ENCODE data around the gene OR1E2. TPM values are rescaled to one million over a fixed set of nuclear protein-coding genes. Genes with fewer than 3 reads are reported as not detected.

Gene OR1E2
- total and polyA plus RNA-seq, 2 of the 13 experiments (the other 11 are each of a cell fraction or from before 2014, with no cell fraction given): not detected

DNA sequence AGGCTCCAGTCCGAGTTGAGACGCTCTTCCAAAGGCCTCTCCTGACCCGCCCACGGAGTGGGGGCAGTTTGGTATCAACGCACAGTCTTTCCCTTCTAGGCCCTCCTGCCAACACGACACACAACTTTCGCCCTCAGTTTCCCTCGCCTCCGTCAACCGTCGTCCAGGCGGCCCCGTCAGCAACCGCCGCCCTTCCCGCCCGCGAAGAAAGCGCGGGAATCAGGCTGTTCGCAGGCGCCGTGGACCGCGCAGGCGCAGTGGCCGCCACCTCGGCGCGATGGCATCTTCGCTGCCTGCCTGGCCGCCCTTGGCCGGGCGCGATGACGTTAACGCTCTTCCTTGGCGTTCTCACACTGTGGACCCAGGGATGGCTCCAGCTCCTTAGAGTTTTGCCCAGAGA, 38.0 kb upstream of the OR1E2 start, which contains the start of gene SPATA22 (continued):
- TF ChIP-seq BRCA1 (CRISPR knock-in tag; IDR thresholded peaks at IDR 0.05): no peak
- TF ChIP-seq EEA1 (CRISPR knock-in tag; IDR thresholded peaks at IDR 0.05; ENCODE audit: borderline replicate concordance): no peak
- TF ChIP-seq MIXL1 (CRISPR knock-in tag; IDR thresholded peaks at IDR 0.05): no peak
- TF ChIP-seq POLR2G (IDR thresholded peaks at IDR 0.05; ENCODE audit: low read depth, low read length): no peak
- TF ChIP-seq ZNF446 (CRISPR knock-in tag; IDR thresholded peaks at IDR 0.05): no peak

DNA sequence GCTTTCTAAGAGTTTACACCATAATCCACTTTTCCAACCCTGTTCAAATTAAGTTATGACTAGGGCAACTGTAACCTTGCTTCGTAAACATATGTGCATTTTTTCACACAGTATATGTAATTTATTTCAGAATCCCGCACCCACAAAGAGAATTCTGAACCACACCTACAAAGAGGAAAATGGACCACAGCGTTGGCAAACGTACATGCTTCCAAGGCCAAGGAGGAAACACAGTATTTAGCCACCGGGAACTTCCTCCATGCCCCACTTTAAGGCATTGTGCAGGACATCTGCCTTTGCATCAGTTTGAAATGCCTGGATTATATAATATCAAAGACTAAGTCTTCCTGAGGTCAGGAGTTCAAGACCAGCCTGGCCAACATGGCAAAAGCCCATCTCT, 35.9 kb upstream of the OR1E2 start:
- Histone ChIP-seq H3K4me2 (ENCODE audit: low read depth, low read length) (no peak overlapping the region), H3K27ac (ENCODE audit: extremely low read length, insufficient read depth, low read length) (no peak overlapping the region), H3K36me3 (replicated peaks in 1 of 2; ENCODE audit: control insufficient read depth in 1 of 2, insufficient read depth in 2 of 2, low read length in 2 of 2) (no peaks in the 10 kb centered on the region), H3K9me3 (ENCODE audit: low read length) (no peaks in the 10 kb centered on the region), H4K20me1 (ENCODE audit: insufficient read depth, low read length) (no peaks in the 10 kb centered on the region), H3K79me2 (ENCODE audit: insufficient read depth, low read length) (no peaks in the 10 kb centered on the region), H3K9ac (ENCODE audit: insufficient read depth, low read depth, low read length) (no peak overlapping the region), H3K27me3 (ENCODE audit: control insufficient read depth in 1 of 2, insufficient read depth in 2 of 2, low read length in 2 of 2) (no peaks in the 10 kb centered on the region), H3K4me3 (replicated peaks in 1 of 3; ENCODE audit: insufficient read depth in 1 of 3, low read depth in 2 of 3, low read length in 3 of 3) (no peak overlapping the region), H3K4me1 (ENCODE audit: insufficient read depth, low read length) (peaks cover 25% of the 10 kb centered on the region), H2AFZ (ENCODE audit: low read length) (no peak overlapping the region)
- no peak for ATAC-seq
- intact Hi-C loops (cut with micrococcal nuclease; ENCODE audit: unreplicated experiment): no loop called here
- FAIRE-seq: no peak
- POLR2A ChIA-PET: no interaction called here
- TF ChIP-seq, protein P1, sequence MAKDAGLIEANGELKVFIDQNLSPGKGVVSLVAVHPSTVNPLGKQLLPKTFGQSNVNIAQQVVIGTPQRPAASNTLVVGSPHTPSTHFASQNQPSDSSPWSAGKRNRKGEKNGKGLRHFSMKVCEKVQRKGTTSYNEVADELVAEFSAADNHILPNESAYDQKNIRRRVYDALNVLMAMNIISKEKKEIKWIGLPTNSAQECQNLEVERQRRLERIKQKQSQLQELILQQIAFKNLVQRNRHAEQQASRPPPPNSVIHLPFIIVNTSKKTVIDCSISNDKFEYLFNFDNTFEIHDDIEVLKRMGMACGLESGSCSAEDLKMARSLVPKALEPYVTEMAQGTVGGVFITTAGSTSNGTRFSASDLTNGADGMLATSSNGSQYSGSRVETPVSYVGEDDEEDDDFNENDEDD (CRISPR knock-in tag; IDR thresholded peaks at IDR 0.05; ENCODE audit: borderline replicate concordance): no peak
- TF ChIP-seq ZNF557 (CRISPR knock-in tag; IDR thresholded peaks at IDR 0.05) (no peak), SIX4 (CRISPR knock-in tag; IDR thresholded peaks at IDR 0.05) (no peak), HMG20B (CRISPR knock-in tag; conservative IDR thresholded peaks at IDR 0.05) (no peak), PTBP1 (IDR thresholded peaks at IDR 0.05; ENCODE audit: low read depth, low read length, poor library complexity, severe bottlenecking) (no peak), PHB2 (IDR thresholded peaks at IDR 0.05; ENCODE audit: partially characterized antibody) (no peak), ZNF251 (CRISPR knock-in tag; IDR thresholded peaks at IDR 0.05) (no peak), ZNF124 (CRISPR knock-in tag; IDR thresholded peaks at IDR 0.05) (no peak), GPN1 (CRISPR knock-in tag; IDR thresholded peaks at IDR 0.05; ENCODE audit: borderline replicate concordance) (no peak), ZNF747 (CRISPR knock-in tag; IDR thresholded peaks at IDR 0.05; ENCODE audit: borderline replicate concordance) (no peak), BORCS8-MEF2B (CRISPR knock-in tag; IDR thresholded peaks at IDR 0.05) (no peak), MAFG (CRISPR knock-in tag; IDR thresholded peaks at IDR 0.05) (no peak)
- TF ChIP-seq, protein P2, sequence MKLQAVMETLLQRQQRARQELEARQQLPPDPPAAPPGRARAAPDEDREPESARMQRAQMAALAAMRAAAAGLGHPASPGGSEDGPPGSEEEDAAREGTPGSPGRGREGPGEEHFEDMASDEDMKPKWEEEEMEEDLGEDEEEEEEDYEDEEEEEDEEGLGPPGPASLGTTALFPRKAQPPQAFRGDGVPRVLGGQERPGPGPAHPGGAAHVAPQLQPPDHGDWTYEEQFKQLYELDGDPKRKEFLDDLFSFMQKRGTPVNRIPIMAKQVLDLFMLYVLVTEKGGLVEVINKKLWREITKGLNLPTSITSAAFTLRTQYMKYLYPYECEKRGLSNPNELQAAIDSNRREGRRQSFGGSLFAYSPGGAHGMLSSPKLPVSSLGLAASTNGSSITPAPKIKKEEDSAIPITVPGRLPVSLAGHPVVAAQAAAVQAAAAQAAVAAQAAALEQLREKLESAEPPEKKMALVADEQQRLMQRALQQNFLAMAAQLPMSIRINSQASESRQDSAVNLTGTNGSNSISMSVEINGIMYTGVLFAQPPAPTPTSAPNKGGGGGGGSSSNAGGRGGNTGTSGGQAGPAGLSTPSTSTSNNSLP (IDR thresholded peaks at IDR 0.05; ENCODE audit: low read depth, low read length): no peak
- TF ChIP-seq, protein P3, sequence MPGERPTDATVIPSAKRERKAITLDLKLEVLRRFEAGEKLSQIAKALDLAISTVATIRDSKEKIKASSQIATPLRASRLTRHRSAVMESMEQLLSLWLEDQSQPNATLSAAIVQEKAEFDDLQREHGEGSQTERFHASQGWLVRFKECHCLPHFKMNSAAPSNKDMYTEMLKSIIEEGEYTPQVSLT (CRISPR knock-in tag; IDR thresholded peaks at IDR 0.05; ENCODE audit: borderline replicate concordance, low read depth): no peak
- BruUV-seq (replicated peaks): no TSS peak
- CTCF ChIA-PET (ENCODE audit: low intra/inter-chr PET ratio, low total read pairs): no interaction called here
- WGBS (ENCODE audit: low lambda C conversion rate): 55% methylated on average over 5 of the region's 5 CpGs
- in situ Hi-C loops (cut with HindIII; ENCODE audit: extremely low pct_ligation_motif_present, low pct_unique_long_range_greater_than_20kb): no loop called here
- no peak for DNase-seq (ENCODE audit: low spot score)
